GM21360 (cell line): ENCODE measurements around the gene ECM1.

Experiments used
- ATAC-seq: cut with Tn5 transposase; IDR thresholded peaks from one replicate; pipeline ENCODE4 v1.9.1; 2021; ENCODE audit warnings: mild to moderate bottlenecking, moderate library complexity; ENCODE audit not compliant: unreplicated experiment

Gene ECM1

DNA sequence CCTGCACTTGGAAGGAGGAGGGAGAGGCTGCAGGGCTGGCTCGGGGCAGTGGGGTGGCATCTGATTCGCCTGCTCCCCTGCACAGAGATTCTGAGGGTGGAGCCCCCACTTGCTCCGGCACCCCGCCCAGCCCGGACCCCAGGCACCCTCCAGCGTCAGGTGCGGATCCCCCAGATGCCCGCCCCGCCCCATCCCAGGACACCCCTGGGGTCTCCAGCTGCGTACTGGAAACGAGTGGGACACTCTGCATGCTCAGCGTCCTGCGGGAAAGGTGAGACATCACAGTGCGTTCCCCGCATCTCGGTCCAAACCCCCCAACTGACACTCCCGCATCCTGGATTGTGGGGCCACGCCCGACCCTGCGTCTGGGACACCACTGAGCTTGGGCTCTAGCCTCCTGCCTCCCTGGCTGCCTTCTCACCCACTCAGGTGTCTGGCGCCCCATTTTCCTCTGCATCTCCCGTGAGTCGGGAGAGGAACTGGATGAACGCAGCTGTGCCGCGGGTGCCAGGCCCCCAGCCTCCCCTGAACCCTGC is 49.2 kb downstream of the ECM1 start:
- no peak for ATAC-seq

DNA sequence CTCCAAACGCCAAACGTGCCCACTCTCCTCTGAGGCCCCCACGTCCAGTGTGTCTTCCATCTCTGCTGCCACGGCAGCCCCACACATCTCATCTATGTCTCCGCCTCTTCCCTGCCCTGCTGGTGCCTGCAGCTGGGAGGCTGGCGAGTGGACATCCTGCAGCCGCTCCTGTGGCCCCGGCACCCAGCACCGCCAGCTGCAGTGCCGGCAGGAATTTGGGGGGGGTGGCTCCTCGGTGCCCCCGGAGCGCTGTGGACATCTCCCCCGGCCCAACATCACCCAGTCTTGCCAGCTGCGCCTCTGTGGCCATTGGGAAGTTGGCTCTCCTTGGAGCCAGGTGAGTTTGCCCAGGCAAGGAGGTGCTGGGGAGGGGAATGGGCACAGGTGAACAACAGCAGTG is 49.9 kb downstream of the ECM1 start:
- ATAC-seq = no peak

DNA sequence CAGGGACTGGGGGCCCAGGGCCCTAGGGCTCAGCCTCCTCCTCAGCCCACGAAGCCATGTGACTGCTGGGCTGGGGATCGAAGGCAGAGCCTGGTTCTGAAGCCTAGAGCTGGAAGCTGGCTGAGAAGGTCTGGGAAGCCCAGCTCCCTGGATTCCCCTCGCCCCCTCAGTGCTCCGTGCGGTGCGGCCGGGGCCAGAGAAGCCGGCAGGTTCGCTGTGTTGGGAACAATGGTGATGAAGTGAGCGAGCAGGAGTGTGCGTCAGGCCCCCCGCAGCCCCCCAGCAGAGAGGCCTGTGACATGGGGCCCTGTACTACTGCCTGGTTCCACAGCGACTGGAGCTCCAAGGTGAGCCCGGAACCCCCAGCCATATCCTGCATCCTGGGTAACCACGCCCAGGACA is 50.4 kb downstream of the ECM1 start:
- no peak for ATAC-seq

DNA sequence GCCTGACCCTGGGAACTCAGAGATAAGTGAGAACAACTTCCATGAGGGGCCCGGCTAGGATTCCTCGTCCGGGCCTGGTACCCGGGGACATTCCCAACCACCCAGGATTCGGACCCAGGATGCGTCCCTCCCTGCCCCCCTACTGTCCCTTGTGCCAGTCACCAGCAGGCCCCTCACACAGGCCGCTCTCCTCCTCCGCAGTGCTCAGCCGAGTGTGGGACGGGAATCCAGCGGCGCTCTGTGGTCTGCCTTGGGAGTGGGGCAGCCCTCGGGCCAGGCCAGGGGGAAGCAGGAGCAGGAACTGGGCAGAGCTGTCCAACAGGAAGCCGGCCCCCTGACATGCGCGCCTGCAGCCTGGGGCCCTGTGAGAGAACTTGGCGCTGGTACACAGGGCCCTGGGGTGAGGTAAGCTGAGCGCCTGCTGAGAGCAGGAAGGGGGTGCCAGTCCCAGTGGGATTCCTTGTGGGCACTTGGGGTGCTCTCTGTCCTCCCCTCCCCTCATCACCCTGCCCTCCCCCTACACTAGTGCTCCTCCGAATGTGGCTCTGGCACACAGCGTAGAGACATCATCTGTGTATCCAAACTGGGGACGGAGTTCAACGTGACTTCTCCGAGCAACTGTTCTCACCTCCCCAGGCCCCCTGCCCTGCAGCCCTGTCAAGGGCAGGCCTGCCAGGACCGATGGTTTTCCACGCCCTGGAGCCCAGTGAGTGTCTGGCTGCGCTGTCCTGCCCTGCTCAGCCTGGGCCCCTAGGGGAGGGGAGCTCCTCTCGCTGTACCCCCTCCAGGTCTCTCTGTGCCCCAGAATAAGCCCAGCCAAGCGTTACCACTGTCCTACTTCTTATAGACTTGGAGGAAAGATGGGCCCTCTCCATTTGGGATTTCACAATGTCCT is 51.1 kb downstream of the ECM1 start:
- ATAC-seq = no peak

DNA sequence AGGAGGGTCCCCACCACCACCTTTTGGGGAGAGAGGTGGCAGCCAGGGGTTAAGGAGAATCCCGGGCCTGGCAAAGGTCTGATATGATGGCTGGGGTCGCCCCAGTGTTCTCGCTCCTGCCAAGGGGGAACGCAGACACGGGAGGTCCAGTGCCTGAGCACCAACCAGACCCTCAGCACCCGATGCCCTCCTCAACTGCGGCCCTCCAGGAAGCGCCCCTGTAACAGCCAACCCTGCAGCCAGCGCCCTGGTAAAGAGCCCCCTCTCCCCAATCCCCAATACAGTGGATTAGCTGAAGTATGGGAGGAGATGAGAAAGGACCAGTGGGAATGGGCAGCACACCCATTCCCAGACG is 51.7 kb downstream of the ECM1 start:
- no peak for ATAC-seq

GRCh38 chr1:150560011-150560438 is 52.1 kb downstream of the ECM1 start:
- no peak for ATAC-seq

DNA sequence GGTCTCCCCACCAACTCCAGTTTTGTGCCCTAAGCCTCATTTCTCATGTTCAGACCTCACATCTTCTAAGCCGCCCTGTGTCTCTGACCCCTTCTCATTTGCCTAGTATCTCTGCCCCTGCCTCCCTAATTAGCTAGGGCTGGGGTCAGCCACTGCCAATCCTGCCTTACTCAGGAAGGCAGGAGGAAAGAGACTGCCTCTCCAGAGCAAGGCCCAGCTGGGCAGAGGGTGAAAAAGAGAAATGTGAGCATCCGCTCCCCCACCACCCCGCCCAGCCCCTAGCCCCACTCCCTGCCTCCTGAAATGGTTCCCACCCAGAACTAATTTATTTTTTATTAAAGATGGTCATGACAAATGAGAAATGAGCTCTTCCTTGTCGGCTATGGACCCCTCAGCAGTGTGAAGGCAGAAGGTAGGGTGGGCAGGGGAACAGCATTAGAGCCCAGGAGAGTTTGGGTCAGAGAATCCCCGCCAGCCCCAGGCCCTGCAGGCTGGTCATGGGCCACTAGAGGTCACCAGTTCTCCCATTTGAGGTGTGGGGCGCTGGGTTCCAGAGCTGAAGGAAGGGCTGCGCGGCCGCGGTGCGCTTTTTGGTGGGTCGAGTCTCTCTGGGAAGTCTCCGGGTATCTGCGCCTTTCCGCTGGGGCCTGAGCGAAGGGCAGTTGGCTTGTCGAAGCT is 52.8 kb downstream of the ECM1 start:
- no peak for ATAC-seq

DNA sequence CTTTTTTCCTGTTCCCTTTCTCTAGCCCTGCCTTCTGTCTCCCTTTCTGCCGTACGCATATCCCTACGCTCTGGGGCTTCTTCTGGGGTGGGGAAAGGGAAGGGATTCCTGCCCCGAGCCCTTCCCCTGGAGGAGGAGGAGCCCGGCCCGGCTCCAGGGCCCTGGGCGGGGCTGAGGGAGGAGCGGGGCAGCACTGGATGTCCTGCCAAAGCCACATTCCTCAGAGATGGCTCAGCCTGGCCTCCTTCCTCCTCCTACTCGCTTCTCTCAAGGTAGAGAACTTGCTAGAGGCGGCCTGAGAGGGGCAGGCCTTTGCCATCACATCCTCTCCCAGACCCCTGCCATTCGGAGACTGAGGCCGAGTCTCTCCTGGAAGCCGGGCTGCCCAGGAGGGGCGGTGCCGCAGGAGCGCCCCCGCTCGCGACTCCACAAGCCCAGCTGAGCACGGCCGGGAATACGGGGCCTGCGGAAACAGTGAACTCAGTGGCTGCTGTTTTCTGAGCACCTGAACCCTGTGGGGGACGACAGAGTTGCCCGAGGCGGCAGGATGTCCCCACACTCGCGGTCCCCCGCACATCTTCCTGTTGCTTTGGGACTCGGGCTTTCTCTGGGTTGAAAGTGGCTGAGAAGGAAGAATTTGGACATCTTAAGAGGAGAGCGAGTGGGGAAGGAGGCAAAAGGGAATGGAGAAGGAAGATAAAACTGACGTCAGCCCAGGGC is 53.5 kb downstream of the ECM1 start:
- ATAC-seq = no peak

DNA sequence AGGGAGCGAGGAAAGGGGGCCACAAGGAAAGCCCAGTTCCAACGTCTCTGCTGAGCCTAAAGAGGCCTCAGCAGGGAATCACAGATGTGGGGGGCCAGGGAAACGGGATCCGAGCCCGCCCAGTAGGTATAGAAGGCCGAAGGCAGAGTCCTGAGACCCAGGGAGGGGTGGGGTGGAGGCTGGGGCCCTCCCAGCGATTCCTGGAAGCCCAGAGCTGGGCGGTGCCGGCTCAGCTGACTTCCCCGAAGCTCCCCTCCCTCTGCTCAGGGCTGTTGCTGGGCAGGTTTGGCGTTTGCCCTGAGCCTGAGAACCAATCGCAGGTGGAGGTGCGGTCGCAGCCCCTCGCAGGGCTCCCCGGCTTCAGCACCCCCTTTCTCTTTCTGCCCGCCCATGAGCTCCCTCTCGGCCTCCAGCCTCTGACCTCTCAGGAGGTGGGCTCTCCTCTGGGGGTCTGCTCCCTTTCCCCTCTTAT is 54.1 kb downstream of the ECM1 start:
- ATAC-seq = no peak

DNA sequence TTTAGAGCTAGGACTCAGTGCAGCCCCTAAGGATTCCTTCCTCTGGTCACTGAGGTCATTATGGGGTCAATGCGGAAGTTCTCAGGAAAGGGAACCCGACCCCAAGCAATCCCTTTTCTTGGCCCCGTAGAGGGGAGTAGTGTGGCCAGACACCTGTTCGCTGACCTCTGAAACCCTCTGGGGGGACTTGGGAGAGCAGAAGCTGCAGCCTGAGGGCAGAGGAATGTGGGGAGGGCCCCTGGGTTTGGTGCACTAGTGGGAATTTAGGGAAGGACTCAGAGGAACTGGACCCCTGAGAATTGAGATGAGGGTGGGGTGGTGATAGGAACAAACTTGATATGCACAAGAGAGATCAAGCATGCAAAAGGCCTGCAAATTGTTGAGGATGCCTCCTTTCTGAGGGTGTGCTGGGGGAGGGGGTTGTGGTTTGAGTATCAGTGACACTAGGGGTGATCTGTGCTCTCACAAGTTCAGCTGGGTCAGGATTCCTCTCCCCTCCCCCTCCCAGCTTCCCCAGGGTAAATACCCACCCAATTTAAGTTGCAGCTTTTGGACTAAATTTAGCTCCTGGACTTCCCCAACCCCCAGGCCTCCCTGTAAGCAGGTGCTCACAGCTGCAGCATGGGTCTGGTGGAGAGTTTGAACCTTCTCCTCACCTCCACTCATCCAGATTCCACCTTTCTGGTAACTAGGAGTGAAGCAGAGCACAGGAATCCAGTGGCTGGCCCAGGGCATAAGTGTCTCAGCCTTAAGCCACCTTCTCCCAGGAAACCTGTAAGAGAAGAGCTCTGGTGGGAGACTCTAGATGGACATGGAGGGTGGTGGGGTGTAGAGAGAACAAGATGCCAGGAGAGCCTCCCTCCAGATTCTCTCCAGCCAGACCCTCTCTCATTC is 54.8 kb downstream of the ECM1 start:
- ATAC-seq = peak; percentile 30
